WTC11 (cell line): ENCODE results near the gene VPREB3. TPM values are rescaled to one million over a fixed set of nuclear protein-coding genes. Genes with fewer than 3 reads are reported as not detected.

Experiments
- ATAC-seq: fragments of 200-7000 bp; cut with Tn5 transposase; 2 replicates; pipeline ENCODE4 v1.10.0; 2021; ENCODE audit warnings: mild to moderate bottlenecking, moderate library complexity
- CTCF ChIA-PET: fragments of 300-600 bp; sonication (Branson Sonifier 250); formaldehyde crosslinking; loops from one replicate; lab custom pipeline; 2021; ENCODE audit warnings: antibody characterized with exemption; lab: Charles Lee
- POLR2A ChIA-PET: fragments of 350-600 bp; sonication (Branson Sonifier 250); formaldehyde crosslinking; loops from one replicate; lab custom pipeline; 2021; ENCODE audit warnings: antibody characterized with exemption; lab: Charles Lee
- DNase-seq: peaks from one replicate; pipeline ENCODE4 v3.0.0; 2021; ENCODE audit warnings: low spot score
- H3K27ac Mint-ChIP-seq: 2 replicates; pipeline ENCODE4 v1.8.0; 2021; ENCODE audit warnings: mixed read lengths
- H3K27me3 Mint-ChIP-seq: 2 replicates; pipeline ENCODE4 v1.8.0; 2021; ENCODE audit warnings: low read depth, mild to moderate bottlenecking, moderate library complexity, mixed read lengths
- H3K36me3 Mint-ChIP-seq: 2 replicates; pipeline ENCODE4 v1.8.0; 2021; ENCODE audit warnings: mixed read lengths
- H3K4me1 Mint-ChIP-seq: 2 replicates; pipeline ENCODE4 v1.8.0; 2022; ENCODE audit warnings: mixed read lengths
- H3K4me3 Mint-ChIP-seq: 2 replicates; pipeline ENCODE4 v1.8.0; 2021; ENCODE audit warnings: mild to moderate bottlenecking, moderate library complexity, mixed read lengths
- H3K9me3 Mint-ChIP-seq: 2 replicates; pipeline ENCODE4 v1.8.0; 2021; ENCODE audit warnings: mixed read lengths
- CREB1 ChIP-seq: sonication (generic); formaldehyde crosslinking; IDR thresholded peaks from 2 replicates; pipeline ENCODE4 v1.8.0; 2023; ENCODE audit warnings: mild to moderate bottlenecking, missing genetic modification reagents
- CREM ChIP-seq: sonication (generic); formaldehyde crosslinking; IDR thresholded peaks from 2 replicates; pipeline ENCODE4 v1.8.1; 2022; ENCODE audit warnings: mild to moderate bottlenecking, missing genetic modification reagents, moderate library complexity
- E2F4 ChIP-seq: sonication (generic); formaldehyde crosslinking; IDR thresholded peaks from 2 replicates; pipeline ENCODE4 v1.8.1; 2022; ENCODE audit warnings: low read depth, mild to moderate bottlenecking, moderate library complexity, missing genetic modification reagents, borderline replicate concordance
- ETV6 ChIP-seq: sonication (generic); formaldehyde crosslinking; IDR thresholded peaks from 2 replicates; pipeline ENCODE4 v1.8.1; 2022; ENCODE audit warnings: mild to moderate bottlenecking, missing genetic modification reagents
- GABPB1 ChIP-seq: sonication (generic); formaldehyde crosslinking; IDR thresholded peaks from 2 replicates; pipeline ENCODE4 v1.8.1; 2023; ENCODE audit warnings: mild to moderate bottlenecking, missing genetic modification reagents
- JUN ChIP-seq: sonication (generic); formaldehyde crosslinking; IDR thresholded peaks from 2 replicates; pipeline ENCODE4 v1.8.0; 2023; ENCODE audit warnings: mild to moderate bottlenecking, missing genetic modification reagents
- MAX ChIP-seq: sonication (generic); formaldehyde crosslinking; IDR thresholded peaks from 2 replicates; pipeline ENCODE4 v1.8.0; 2022; ENCODE audit warnings: mild to moderate bottlenecking, missing genetic modification reagents
- NR3C1 ChIP-seq: sonication (generic); formaldehyde crosslinking; conservative IDR thresholded peaks from 2 replicates; pipeline ENCODE4 v1.8.1; 2023; ENCODE audit warnings: low read depth, mild to moderate bottlenecking, missing genetic modification reagents
- PRDM15 ChIP-seq: sonication (generic); formaldehyde crosslinking; IDR thresholded peaks from 2 replicates; pipeline ENCODE4 v1.8.0; 2022; ENCODE audit warnings: missing genetic modification reagents
- ZNF138 ChIP-seq: sonication (generic); formaldehyde crosslinking; conservative IDR thresholded peaks from 2 replicates; pipeline ENCODE4 v1.8.1; 2022; ENCODE audit warnings: mild to moderate bottlenecking, moderate library complexity, missing genetic modification reagents
- ZNF232 ChIP-seq: sonication (generic); formaldehyde crosslinking; IDR thresholded peaks from 2 replicates; pipeline ENCODE4 v1.8.0; 2022; ENCODE audit warnings: mild to moderate bottlenecking, missing genetic modification reagents
- ZNF263 ChIP-seq: sonication (generic); formaldehyde crosslinking; IDR thresholded peaks from 2 replicates; pipeline ENCODE4 v1.8.1; 2022; ENCODE audit warnings: low read depth, mild to moderate bottlenecking, moderate library complexity, missing genetic modification reagents
- total RNA-seq: library from RNA; stranded (reverse); gene quantifications from 3 replicates; pipeline ENCODE4 v1.2.3, GENCODE V29; 2021
- TF ChIP-seq, protein P1 (sequence below): sonication (generic); formaldehyde crosslinking; IDR thresholded peaks from 2 replicates; pipeline ENCODE4 v1.8.0; 2022; ENCODE audit warnings: mild to moderate bottlenecking, missing genetic modification reagents
- TF ChIP-seq, protein P2 (sequence below): sonication (generic); formaldehyde crosslinking; IDR thresholded peaks from 2 replicates; pipeline ENCODE4 v1.8.0; 2023; ENCODE audit warnings: mild to moderate bottlenecking, missing genetic modification reagents
- TF ChIP-seq, protein P3 (sequence below): sonication (generic); formaldehyde crosslinking; IDR thresholded peaks from 2 replicates; pipeline ENCODE4 v1.8.1; 2023; ENCODE audit warnings: mild to moderate bottlenecking, moderate library complexity, missing genetic modification reagents
- TF ChIP-seq, protein P4 (sequence below): sonication (generic); formaldehyde crosslinking; IDR thresholded peaks from 2 replicates; pipeline ENCODE4 v1.8.1; 2023; ENCODE audit warnings: mild to moderate bottlenecking, missing genetic modification reagents, moderate library complexity

VPREB3 gene
- total RNA-seq, 1 experiment from 2014 or later = 0.81 TPM

DNA sequence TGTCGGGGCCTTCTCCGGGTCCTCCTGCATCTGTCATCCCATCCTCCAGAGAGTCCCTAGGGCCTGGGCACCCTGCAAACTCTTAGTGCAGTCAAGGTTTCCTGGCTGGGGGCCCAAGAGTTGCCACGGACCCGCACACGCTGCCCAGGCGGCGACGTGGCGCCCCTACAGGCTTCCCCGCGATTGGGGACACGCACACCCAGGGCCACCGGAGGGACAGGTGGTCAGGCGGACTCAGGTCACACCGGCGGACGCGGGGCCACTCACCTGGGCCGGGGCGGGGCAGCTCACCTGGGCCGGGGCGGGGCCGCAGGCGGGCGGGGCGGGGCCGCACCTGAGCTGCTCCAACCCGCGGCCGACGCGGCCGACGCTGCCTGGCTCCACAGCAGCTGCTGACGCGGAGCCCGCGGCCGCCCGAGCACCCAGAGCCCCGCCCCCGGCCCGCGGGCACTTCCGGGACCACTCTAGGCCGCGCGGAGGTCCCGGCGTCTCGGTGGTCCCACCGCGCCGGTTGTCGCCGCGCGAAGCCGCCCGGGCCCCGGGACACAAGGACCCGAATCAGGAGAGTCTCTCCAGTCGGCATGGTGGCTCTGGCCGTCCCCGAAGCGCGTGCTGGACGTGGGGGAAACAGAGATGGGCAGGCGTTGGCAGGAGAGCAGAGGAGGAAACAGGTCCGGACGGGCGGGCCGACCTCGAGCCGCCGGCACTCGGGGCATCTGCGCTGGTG lies 3.3 kb downstream of the VPREB3 start, which contains the start of gene ZNF70:
Gene ZNF70 (minus strand): TSS at position 399 of the 727 bp plus-strand sequence. CDS start 5,972 bp downstream, outside the sequence.
- no peak for TF ChIP-seq ZNF232 (CRISPR knock-in tag)
- TF ChIP-seq CREB1 (CRISPR knock-in tag) = 0 out of 2 replicates have a peak, but pooled peaks have one; percentile 42
- TF ChIP-seq ETV6 = peak; percentile 83
- TF ChIP-seq, protein P1, sequence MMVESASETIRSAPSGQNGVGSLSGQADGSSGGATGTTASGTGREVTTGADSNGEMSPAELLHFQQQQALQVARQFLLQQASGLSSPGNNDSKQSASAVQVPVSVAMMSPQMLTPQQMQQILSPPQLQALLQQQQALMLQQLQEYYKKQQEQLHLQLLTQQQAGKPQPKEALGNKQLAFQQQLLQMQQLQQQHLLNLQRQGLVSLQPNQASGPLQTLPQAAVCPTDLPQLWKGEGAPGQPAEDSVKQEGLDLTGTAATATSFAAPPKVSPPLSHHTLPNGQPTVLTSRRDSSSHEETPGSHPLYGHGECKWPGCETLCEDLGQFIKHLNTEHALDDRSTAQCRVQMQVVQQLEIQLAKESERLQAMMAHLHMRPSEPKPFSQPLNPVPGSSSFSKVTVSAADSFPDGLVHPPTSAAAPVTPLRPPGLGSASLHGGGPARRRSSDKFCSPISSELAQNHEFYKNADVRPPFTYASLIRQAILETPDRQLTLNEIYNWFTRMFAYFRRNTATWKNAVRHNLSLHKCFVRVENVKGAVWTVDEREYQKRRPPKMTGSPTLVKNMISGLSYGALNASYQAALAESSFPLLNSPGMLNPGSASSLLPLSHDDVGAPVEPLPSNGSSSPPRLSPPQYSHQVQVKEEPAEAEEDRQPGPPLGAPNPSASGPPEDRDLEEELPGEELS (CRISPR knock-in tag) = 0 out of 2 replicates have a peak, but pooled peaks have one; percentile 17
- TF ChIP-seq MAX (CRISPR knock-in tag) = peak; percentile 6; the same call in 1 of the 2 replicates
- no peak for TF ChIP-seq NR3C1 (CRISPR knock-in tag)
- no peak for TF ChIP-seq PRDM15
- TF ChIP-seq ZNF263 (CRISPR knock-in tag) = no peak
- TF ChIP-seq, protein P2, sequence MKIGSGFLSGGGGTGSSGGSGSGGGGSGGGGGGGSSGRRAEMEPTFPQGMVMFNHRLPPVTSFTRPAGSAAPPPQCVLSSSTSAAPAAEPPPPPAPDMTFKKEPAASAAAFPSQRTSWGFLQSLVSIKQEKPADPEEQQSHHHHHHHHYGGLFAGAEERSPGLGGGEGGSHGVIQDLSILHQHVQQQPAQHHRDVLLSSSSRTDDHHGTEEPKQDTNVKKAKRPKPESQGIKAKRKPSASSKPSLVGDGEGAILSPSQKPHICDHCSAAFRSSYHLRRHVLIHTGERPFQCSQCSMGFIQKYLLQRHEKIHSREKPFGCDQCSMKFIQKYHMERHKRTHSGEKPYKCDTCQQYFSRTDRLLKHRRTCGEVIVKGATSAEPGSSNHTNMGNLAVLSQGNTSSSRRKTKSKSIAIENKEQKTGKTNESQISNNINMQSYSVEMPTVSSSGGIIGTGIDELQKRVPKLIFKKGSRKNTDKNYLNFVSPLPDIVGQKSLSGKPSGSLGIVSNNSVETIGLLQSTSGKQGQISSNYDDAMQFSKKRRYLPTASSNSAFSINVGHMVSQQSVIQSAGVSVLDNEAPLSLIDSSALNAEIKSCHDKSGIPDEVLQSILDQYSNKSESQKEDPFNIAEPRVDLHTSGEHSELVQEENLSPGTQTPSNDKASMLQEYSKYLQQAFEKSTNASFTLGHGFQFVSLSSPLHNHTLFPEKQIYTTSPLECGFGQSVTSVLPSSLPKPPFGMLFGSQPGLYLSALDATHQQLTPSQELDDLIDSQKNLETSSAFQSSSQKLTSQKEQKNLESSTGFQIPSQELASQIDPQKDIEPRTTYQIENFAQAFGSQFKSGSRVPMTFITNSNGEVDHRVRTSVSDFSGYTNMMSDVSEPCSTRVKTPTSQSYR = 0 out of 2 replicates have a peak, but pooled peaks have one; percentile 11
- no peak for TF ChIP-seq E2F4 (CRISPR knock-in tag)
- TF ChIP-seq GABPB1 = peak; percentile 31; the same call in 1 of the 2 replicates
- no peak for TF ChIP-seq JUN (CRISPR knock-in tag)
- TF ChIP-seq ZNF138 (CRISPR knock-in tag) = no peak
- TF ChIP-seq, protein P3, sequence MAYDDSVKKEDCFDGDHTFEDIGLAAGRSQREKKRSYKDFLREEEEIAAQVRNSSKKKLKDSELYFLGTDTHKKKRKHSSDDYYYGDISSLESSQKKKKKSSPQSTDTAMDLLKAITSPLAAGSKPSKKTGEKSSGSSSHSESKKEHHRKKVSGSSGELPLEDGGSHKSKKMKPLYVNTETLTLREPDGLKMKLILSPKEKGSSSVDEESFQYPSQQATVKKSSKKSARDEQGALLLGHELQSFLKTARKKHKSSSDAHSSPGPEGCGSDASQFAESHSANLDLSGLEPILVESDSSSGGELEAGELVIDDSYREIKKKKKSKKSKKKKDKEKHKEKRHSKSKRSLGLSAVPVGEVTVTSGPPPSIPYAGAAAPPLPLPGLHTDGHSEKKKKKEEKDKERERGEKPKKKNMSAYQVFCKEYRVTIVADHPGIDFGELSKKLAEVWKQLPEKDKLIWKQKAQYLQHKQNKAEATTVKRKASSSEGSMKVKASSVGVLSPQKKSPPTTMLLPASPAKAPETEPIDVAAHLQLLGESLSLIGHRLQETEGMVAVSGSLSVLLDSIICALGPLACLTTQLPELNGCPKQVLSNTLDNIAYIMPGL (CRISPR knock-in tag) = peak; percentile 57; the same call in 1 of the 2 replicates
- peak; percentile 73; the same call in 1 of the 2 replicates for TF ChIP-seq CREM (CRISPR knock-in tag)
- TF ChIP-seq, protein P4, sequence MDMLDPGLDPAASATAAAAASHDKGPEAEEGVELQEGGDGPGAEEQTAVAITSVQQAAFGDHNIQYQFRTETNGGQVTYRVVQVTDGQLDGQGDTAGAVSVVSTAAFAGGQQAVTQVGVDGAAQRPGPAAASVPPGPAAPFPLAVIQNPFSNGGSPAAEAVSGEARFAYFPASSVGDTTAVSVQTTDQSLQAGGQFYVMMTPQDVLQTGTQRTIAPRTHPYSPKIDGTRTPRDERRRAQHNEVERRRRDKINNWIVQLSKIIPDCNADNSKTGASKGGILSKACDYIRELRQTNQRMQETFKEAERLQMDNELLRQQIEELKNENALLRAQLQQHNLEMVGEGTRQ (CRISPR knock-in tag) = 0 out of 2 replicates have a peak, but pooled peaks have one; percentile 38
- H3K27me3 Mint-ChIP-seq = no peaks in the 10 kb centered on the region
- no peaks in the 10 kb centered on the region for H3K9me3 Mint-ChIP-seq
- no peaks in the 10 kb centered on the region for H3K36me3 Mint-ChIP-seq
- peak within 1 kb of the TSS; percentile 85 for H3K4me3 Mint-ChIP-seq
- DNase-seq = peak; percentile 91
- peak; percentile 90 for ATAC-seq
- CTCF ChIA-PET = interaction anchor here (0.9 to 2.2 kb wide), 4 partner anchors 12 to 159 kb away, joined by 4 to 8 read pairs (median 6); partner anchors contain the start of genes C22orf15, CHCHD10 and SLC2A11
- POLR2A ChIA-PET = interaction anchor here (0.5 to 1.4 kb wide), 3 partner anchors 30 to 106 kb away, joined by 3 to 4 read pairs (median 3); partner anchors contain the start of gene SLC2A11
- H3K4me1 Mint-ChIP-seq = peaks cover 22% of the 10 kb centered on the region
- peak within 1 kb of the TSS; percentile 91 for H3K27ac Mint-ChIP-seq
